Osteocyte (in vitro differentiated cells): ENCODE data around the gene IGF1R. TPM values are rescaled to one million over a fixed set of nuclear protein-coding genes. Genes with fewer than 3 reads are reported as not detected.
A peak's percentile ranks its signal among the peaks of the same experiment; 100 is the strongest.

ENCODE experiments used
- DNase-seq: peaks from one replicate; pipeline ENCODE4 v3.0.0; 2021; ENCODE audit warnings: mixed read lengths; ENCODE audit not compliant: unreplicated experiment; ENCODE audit errors: extremely low spot score
- H3K27ac Mint-ChIP-seq: one replicate; pipeline ENCODE4 v1.8.0; 2021; ENCODE audit warnings: mild to moderate bottlenecking, mixed read lengths; ENCODE audit not compliant: unreplicated experiment
- H3K27me3 Mint-ChIP-seq: one replicate; pipeline ENCODE4 v1.8.0; 2021; ENCODE audit warnings: mixed read lengths; ENCODE audit not compliant: unreplicated experiment
- H3K36me3 Mint-ChIP-seq: one replicate; pipeline ENCODE4 v1.8.0; 2021; ENCODE audit warnings: mixed read lengths; ENCODE audit not compliant: unreplicated experiment
- H3K4me1 Mint-ChIP-seq: one replicate; pipeline ENCODE4 v1.8.0; 2021; ENCODE audit warnings: mixed read lengths; ENCODE audit not compliant: unreplicated experiment
- H3K4me3 Mint-ChIP-seq: one replicate; pipeline ENCODE4 v1.8.0; 2021; ENCODE audit warnings: mild to moderate bottlenecking, moderate library complexity, mixed read lengths; ENCODE audit not compliant: unreplicated experiment
- H3K9me3 Mint-ChIP-seq: one replicate; pipeline ENCODE4 v1.8.0; 2021; ENCODE audit warnings: mixed read lengths; ENCODE audit not compliant: unreplicated experiment
- total RNA-seq: library from RNA; stranded (reverse); gene quantifications from 2 replicates; pipeline ENCODE4 v1.2.1, GENCODE V29; 2021
- TF ChIP-seq, protein P1 (sequence below): fragments of 200-600 bp; sonication (generic); IDR thresholded peaks from 2 replicates; pipeline ENCODE4 v1.5.0; 2021; ENCODE audit warnings: antibody characterized with exemption, mild to moderate bottlenecking, moderate library complexity

IGF1R gene
- total RNA-seq, 1 donor from 2014 or later: 174 TPM

- no peaks in the 10 kb centered on the region for H3K27me3 Mint-ChIP-seq
- H3K4me1 Mint-ChIP-seq: peaks cover 55% of the 10 kb centered on the region
- TF ChIP-seq, protein P1, sequence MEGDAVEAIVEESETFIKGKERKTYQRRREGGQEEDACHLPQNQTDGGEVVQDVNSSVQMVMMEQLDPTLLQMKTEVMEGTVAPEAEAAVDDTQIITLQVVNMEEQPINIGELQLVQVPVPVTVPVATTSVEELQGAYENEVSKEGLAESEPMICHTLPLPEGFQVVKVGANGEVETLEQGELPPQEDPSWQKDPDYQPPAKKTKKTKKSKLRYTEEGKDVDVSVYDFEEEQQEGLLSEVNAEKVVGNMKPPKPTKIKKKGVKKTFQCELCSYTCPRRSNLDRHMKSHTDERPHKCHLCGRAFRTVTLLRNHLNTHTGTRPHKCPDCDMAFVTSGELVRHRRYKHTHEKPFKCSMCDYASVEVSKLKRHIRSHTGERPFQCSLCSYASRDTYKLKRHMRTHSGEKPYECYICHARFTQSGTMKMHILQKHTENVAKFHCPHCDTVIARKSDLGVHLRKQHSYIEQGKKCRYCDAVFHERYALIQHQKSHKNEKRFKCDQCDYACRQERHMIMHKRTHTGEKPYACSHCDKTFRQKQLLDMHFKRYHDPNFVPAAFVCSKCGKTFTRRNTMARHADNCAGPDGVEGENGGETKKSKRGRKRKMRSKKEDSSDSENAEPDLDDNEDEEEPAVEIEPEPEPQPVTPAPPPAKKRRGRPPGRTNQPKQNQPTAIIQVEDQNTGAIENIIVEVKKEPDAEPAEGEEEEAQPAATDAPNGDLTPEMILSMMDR: no peak
- H3K9me3 Mint-ChIP-seq: no peaks in the 10 kb centered on the region
- H3K4me3 Mint-ChIP-seq: no peak overlapping the region
- H3K27ac Mint-ChIP-seq: peak overlapping the region; percentile 42
- no peak for DNase-seq
- peaks cover 10% of the 10 kb centered on the region for H3K36me3 Mint-ChIP-seq
Observed at GRCh38 chr15:98703126-98703685, 54.9 kb downstream of the IGF1R start.

DNA sequence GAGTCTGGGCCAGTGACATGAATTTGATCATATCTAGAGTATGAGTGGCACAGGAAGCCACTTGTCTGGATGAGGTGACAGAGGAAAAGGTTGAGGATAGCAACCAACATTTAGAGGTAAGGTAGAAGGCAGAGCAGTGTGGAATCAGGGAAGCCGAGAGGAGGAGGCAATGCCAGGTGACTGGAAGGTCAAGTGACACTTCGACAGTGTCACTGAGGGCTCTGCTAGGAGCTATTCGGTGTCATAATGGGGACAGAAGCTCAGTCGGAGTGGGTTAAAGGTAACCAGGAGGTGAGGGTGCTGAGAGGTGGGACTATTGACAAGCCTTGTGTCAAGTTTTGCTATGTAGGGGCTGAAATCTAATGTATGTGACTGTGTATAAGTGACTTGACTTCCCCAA lies 56.7 kb downstream of the IGF1R start:
- H3K27me3 Mint-ChIP-seq: no peaks in the 10 kb centered on the region
- no peak overlapping the region for H3K27ac Mint-ChIP-seq
- H3K9me3 Mint-ChIP-seq: no peaks in the 10 kb centered on the region
- TF ChIP-seq, protein P1: no peak
- peaks cover 11% of the 10 kb centered on the region for H3K36me3 Mint-ChIP-seq
- no peak overlapping the region for H3K4me3 Mint-ChIP-seq
- H3K4me1 Mint-ChIP-seq: peaks cover 54% of the 10 kb centered on the region
- no peak for DNase-seq

DNA sequence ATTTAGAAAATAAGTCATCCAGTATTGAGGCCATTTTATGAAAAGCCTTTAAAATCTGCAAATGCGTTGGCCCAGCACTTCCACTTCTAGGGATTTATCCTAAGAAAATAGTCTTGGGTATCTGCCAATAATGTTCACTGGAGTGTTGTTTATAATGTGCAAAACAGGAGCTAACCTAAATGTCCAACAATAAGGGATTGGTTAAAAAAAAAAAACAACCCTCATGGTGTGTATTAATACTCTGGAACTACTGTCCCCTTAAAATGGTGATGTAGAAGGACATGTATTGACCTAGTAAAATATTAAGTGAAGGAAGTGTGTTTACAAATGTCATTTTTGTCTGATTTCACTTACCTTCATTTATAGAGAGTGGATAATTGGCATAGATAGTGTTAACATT lies 58.0 kb downstream of the IGF1R start:
- H3K36me3 Mint-ChIP-seq: peaks cover 13% of the 10 kb centered on the region

DNA sequence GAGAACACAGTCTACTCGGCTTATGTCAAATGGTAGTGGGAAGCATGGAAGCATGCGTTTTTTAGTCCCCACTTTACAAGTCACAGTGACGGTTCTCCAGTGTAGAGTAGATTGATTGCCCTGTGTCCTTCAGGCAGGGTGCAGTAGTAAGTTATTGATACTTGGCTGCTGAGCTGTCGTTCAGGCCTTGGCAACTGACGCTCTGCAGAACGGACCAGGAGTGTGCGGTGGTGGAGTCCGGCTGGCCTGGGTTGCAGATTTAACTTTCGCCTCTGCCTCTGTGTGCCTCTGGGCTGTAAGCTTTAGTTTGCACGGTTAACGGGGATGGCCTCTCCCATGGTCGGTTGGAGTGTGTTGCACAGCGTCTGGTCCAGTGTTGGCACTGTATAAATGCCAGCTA lies 58.6 kb downstream of the IGF1R start:
- H3K4me3 Mint-ChIP-seq: no peak overlapping the region
- no peak for DNase-seq
- H3K36me3 Mint-ChIP-seq: peaks cover 19% of the 10 kb centered on the region
- H3K9me3 Mint-ChIP-seq: peaks cover 5% of the 10 kb centered on the region
- H3K27me3 Mint-ChIP-seq: no peaks in the 10 kb centered on the region
- TF ChIP-seq, protein P1: no peak
- H3K27ac Mint-ChIP-seq: no peak overlapping the region
- H3K4me1 Mint-ChIP-seq: peaks cover 40% of the 10 kb centered on the region

More for the DNA sequence above, 58.0 kb downstream of the IGF1R start:
- H3K9me3 Mint-ChIP-seq: no peaks in the 10 kb centered on the region
- H3K4me1 Mint-ChIP-seq: peaks cover 43% of the 10 kb centered on the region
- no peak overlapping the region for H3K27ac Mint-ChIP-seq
- no peak for DNase-seq
- TF ChIP-seq, protein P1: no peak
- H3K4me3 Mint-ChIP-seq: no peak overlapping the region
- no peaks in the 10 kb centered on the region for H3K27me3 Mint-ChIP-seq

- Mint-ChIP-seq H3K9me3 (peaks cover 9% of the 10 kb centered on the region), H3K4me3 (no peak overlapping the region), H3K36me3 (peaks cover 28% of the 10 kb centered on the region), H3K27me3 (no peaks in the 10 kb centered on the region), H3K27ac (no peak overlapping the region), H3K4me1 (peaks cover 36% of the 10 kb centered on the region)
- no peak for DNase-seq
- TF ChIP-seq, protein P1: no peak
Observed at GRCh38 chr15:98708037-98708590, 59.8 kb downstream of the IGF1R start.
